PC-9 (cell line): ENCODE data around the gene ZNF618.

Experiments
- CTCF ChIP-seq: fragments of 200-600 bp; sonication (generic); conservative IDR thresholded peaks from 2 replicates; pipeline ENCODE4 v1.6.1; 2017; ENCODE audit warnings: mixed run types, antibody characterized with exemption, mild to moderate bottlenecking, moderate library complexity
- EZH2 ChIP-seq: fragments of 200-600 bp; sonication (generic); IDR thresholded peaks from 2 replicates; pipeline ENCODE4 v1.8.0; 2017; ENCODE audit warnings: antibody characterized with exemption, low read depth

GRCh38 chr9:113909421-113909820, 33.3 kb downstream of the ZNF618 start:
- TF ChIP-seq CTCF, result no peak
- TF ChIP-seq EZH2, result no peak
